Measurements from ENCODE around the gene CPTP. TPM values are rescaled to one million over a fixed set of nuclear protein-coding genes. Genes with fewer than 3 reads are reported as not detected.

The CPTP gene
- total and polyA plus RNA-seq, 9 donors: 12.5 to 19.6 (median 16.9) TPM

GRCh38 chr1:1283821-1284220 is 40.8 kb upstream of the CPTP start:
- 0% methylated on average over 2 of the region's 9 CpGs for WGBS (ENCODE audit: insufficient coverage)
- Histone ChIP-seq H3K4me1 (ENCODE audit: control insufficient read depth, insufficient read depth, low read length) (no peaks in the 10 kb centered on the region), H3K36me3 (ENCODE audit: control insufficient read depth, insufficient read depth, low read length) (no peaks in the 10 kb centered on the region), H3K9me3 (replicated peaks; ENCODE audit: control insufficient read depth, low read depth, low read length) (no peaks in the 10 kb centered on the region), H3K27me3 (ENCODE audit: control insufficient read depth, insufficient read depth, low read length) (peaks cover 2% of the 10 kb centered on the region), H3K4me3 (ENCODE audit: low read length) (no peak overlapping the region), H3K27ac (ENCODE audit: low read length) (no peak overlapping the region)
- DNase-seq: no peak

- Histone ChIP-seq H3K4me3 (ENCODE audit: low read length) (no peak overlapping the region), H3K36me3 (ENCODE audit: control insufficient read depth, insufficient read depth, low read length) (no peaks in the 10 kb centered on the region), H3K4me1 (ENCODE audit: control insufficient read depth, insufficient read depth, low read length) (no peaks in the 10 kb centered on the region), H3K27me3 (ENCODE audit: control insufficient read depth, insufficient read depth, low read length) (peaks cover 2% of the 10 kb centered on the region), H3K9me3 (replicated peaks; ENCODE audit: control insufficient read depth, low read depth, low read length) (no peaks in the 10 kb centered on the region), H3K27ac (ENCODE audit: low read length) (no peak overlapping the region)
- WGBS (ENCODE audit: insufficient coverage): 75% methylated on average over 23 of the region's 32 CpGs
- no peak for DNase-seq
Measured at GRCh38 chr1:1284221-1285101, 40.1 kb upstream of the CPTP start.

GRCh38 chr1:1285102-1285571 is 39.5 kb upstream of the CPTP start:
- H3K4me3 ChIP-seq (ENCODE audit: low read length): no peak overlapping the region
- DNase-seq: no peak
- WGBS (ENCODE audit: insufficient coverage): 77% methylated on average over 22 of the region's 22 CpGs
- H3K27ac ChIP-seq (ENCODE audit: low read length): no peak overlapping the region
- peaks cover 2% of the 10 kb centered on the region for H3K27me3 ChIP-seq (ENCODE audit: control insufficient read depth, insufficient read depth, low read length)
- no peaks in the 10 kb centered on the region for H3K36me3 ChIP-seq (ENCODE audit: control insufficient read depth, insufficient read depth, low read length)
- H3K4me1 ChIP-seq (ENCODE audit: control insufficient read depth, insufficient read depth, low read length): no peaks in the 10 kb centered on the region
- no peaks in the 10 kb centered on the region for H3K9me3 ChIP-seq (replicated peaks; ENCODE audit: control insufficient read depth, low read depth, low read length)

- Histone ChIP-seq H3K27ac (ENCODE audit: low read length) (no peak overlapping the region), H3K27me3 (ENCODE audit: control insufficient read depth, insufficient read depth, low read length) (peaks cover 2% of the 10 kb centered on the region), H3K4me1 (ENCODE audit: control insufficient read depth, insufficient read depth, low read length) (peaks cover under 1% of the 10 kb centered on the region), H3K36me3 (ENCODE audit: control insufficient read depth, insufficient read depth, low read length) (no peaks in the 10 kb centered on the region), H3K9me3 (replicated peaks; ENCODE audit: control insufficient read depth, low read depth, low read length) (no peaks in the 10 kb centered on the region), H3K4me3 (ENCODE audit: low read length) (no peak overlapping the region)
- no peak for DNase-seq
- 65% methylated on average over 26 of the region's 37 CpGs for WGBS (ENCODE audit: insufficient coverage)
Measured at GRCh38 chr1:1285611-1286311, 38.8 kb upstream of the CPTP start.

- WGBS (ENCODE audit: insufficient coverage): 48% methylated on average over 45 of the region's 50 CpGs
Measured at GRCh38 chr1:1286313-1287261, 38.0 kb upstream of the CPTP start.

GRCh38 chr1:1287288-1288110 is 37.1 kb upstream of the CPTP start:
- H3K27me3 ChIP-seq (ENCODE audit: control insufficient read depth, insufficient read depth, low read length): peaks cover 2% of the 10 kb centered on the region
- no peaks in the 10 kb centered on the region for H3K36me3 ChIP-seq (ENCODE audit: control insufficient read depth, insufficient read depth, low read length)
- 80% methylated on average over 31 of the region's 46 CpGs for WGBS (ENCODE audit: insufficient coverage)
- H3K9me3 ChIP-seq (replicated peaks; ENCODE audit: control insufficient read depth, low read depth, low read length): no peaks in the 10 kb centered on the region
- no peak for DNase-seq
- H3K27ac ChIP-seq (ENCODE audit: low read length): no peak overlapping the region
- peaks cover 10% of the 10 kb centered on the region for H3K4me1 ChIP-seq (ENCODE audit: control insufficient read depth, insufficient read depth, low read length)
- no peak overlapping the region for H3K4me3 ChIP-seq (ENCODE audit: low read length)

More at GRCh38 chr1:1286313-1287261, 38.0 kb upstream of the CPTP start:
- Histone ChIP-seq H3K27me3 (ENCODE audit: control insufficient read depth, insufficient read depth, low read length) (peaks cover 2% of the 10 kb centered on the region), H3K36me3 (ENCODE audit: control insufficient read depth, insufficient read depth, low read length) (no peaks in the 10 kb centered on the region), H3K9me3 (replicated peaks; ENCODE audit: control insufficient read depth, low read depth, low read length) (no peaks in the 10 kb centered on the region), H3K27ac (ENCODE audit: low read length) (no peak overlapping the region), H3K4me1 (ENCODE audit: control insufficient read depth, insufficient read depth, low read length) (peaks cover 8% of the 10 kb centered on the region), H3K4me3 (ENCODE audit: low read length) (no peak overlapping the region)
- no peak for DNase-seq

- Histone ChIP-seq H3K4me1 (ENCODE audit: control insufficient read depth, insufficient read depth, low read length) (peaks cover 10% of the 10 kb centered on the region), H3K36me3 (ENCODE audit: control insufficient read depth, insufficient read depth, low read length) (peaks cover 8% of the 10 kb centered on the region), H3K27me3 (ENCODE audit: control insufficient read depth, insufficient read depth, low read length) (peaks cover 2% of the 10 kb centered on the region), H3K9me3 (replicated peaks; ENCODE audit: control insufficient read depth, low read depth, low read length) (no peaks in the 10 kb centered on the region), H3K4me3 (ENCODE audit: low read length) (no peak overlapping the region), H3K27ac (ENCODE audit: low read length) (no peak overlapping the region)
- no peak for DNase-seq
- WGBS (ENCODE audit: insufficient coverage): 43% methylated on average over 11 of the region's 15 CpGs
Measured at GRCh38 chr1:1290238-1290731, 34.3 kb upstream of the CPTP start.

- Histone ChIP-seq H3K36me3 (ENCODE audit: control insufficient read depth, insufficient read depth, low read length) (peaks cover 16% of the 10 kb centered on the region), H3K9me3 (replicated peaks; ENCODE audit: control insufficient read depth, low read depth, low read length) (no peaks in the 10 kb centered on the region), H3K4me3 (ENCODE audit: low read length) (no peak overlapping the region), H3K27me3 (ENCODE audit: control insufficient read depth, insufficient read depth, low read length) (peaks cover 2% of the 10 kb centered on the region), H3K4me1 (ENCODE audit: control insufficient read depth, insufficient read depth, low read length) (peaks cover 10% of the 10 kb centered on the region), H3K27ac (ENCODE audit: low read length) (no peak overlapping the region)
- DNase-seq: no peak
- 50% methylated on average over 28 of the region's 28 CpGs for WGBS (ENCODE audit: insufficient coverage)
Measured at GRCh38 chr1:1291023-1291528, 33.5 kb upstream of the CPTP start.

All from muscle of leg (tissue), 11 donors.